SIG-M5 (cell line): Measurements from ENCODE around the gene FAM168A.
A peak's percentile ranks its signal among the peaks of the same experiment; 100 is the strongest.

Source experiments
- DNase-seq: peaks from one replicate; lab custom pipeline; 2025; lab: John Stamatoyannopoulos, UW

The FAM168A gene

GRCh38 chr11:73426219-73426850 is 171.6 kb downstream of the FAM168A start:
- no peak for DNase-seq

DNA sequence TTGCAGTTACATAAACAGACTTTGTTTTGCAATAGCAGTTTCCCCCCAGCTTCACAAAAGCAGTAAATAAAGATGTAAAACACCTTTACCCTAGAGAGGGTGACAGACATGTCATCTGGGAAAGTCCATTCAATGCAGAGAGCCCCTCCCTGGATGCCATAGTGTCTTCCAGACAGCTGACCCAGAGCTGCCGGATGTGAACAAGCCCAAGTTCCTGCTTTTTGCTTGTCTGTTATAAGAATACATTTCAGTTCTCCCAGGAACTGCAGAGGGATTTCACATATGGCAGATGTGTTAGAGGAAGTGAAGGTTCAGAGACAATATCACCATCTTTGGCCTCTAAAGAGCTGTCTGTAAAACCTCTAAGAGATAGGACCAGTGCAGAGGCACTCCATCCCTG is 172.8 kb downstream of the FAM168A start:
- DNase-seq: no peak

DNA sequence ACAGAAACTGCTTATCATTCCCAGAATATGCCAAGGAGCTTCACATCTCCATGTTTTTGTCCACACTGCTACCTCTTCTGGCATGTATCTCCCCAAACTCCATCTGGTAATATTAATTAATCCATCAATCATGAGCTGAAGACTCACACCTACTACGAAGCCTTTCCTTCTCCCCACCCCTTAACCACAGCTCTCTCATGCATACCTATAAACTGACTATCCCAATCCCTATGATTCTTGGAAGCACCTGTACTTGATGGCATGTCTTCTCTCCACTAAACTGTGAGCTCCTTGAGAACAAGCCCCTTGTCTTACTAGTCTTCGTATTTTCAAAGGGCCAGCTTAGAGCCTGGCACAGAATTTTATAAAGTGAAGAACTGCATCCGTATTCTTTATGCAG is 174.4 kb downstream of the FAM168A start:
- DNase-seq: no peak

- no peak for DNase-seq
Measured at GRCh38 chr11:73422886-73423285, 175.0 kb downstream of the FAM168A start.

DNA sequence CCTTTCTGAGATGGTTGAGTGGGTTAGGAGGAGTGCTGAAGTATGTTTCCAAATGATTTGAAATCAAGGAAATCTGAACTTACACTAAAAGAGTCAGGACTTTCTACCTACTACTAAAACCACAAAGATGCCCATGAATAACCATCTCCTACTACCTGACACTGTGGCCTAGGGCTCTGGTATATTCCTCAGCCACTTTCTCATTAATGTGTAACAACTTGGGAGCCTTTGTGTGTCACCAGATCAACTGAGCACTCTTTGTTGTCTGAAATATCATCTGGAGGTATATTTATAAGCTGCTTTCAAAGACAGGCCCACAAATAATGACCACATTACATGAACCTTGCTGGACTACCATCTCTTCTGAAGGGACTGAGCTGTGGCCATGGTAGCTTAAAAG is 177.8 kb downstream of the FAM168A start:
- no peak for DNase-seq

DNA sequence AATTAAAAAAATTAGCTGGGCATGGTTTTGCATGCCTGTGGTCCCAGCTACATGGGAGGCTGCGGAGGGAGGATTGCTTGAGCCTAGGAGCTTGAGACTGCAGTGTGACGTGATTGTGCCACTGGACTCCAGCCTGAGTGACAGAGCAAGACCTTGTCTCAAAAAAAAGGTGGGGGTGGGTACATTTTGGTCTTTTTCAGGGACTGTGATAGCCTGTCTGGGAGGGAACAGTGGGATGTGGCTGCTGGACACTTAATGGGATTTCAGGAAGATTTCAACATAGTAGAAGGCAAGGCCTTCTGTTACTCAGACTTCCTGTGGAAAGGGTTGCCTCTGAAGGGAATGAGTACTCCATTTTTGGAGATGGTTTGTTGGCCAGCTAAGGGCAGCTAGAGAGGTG is 181.1 kb downstream of the FAM168A start:
- no peak for DNase-seq

GRCh38 chr11:73415854-73416615 is 181.9 kb downstream of the FAM168A start:
- no peak for DNase-seq

GRCh38 chr11:73414977-73415651 is 182.8 kb downstream of the FAM168A start:
- no peak for DNase-seq

GRCh38 chr11:73413256-73413655 is 184.7 kb downstream of the FAM168A start:
- DNase-seq: peak; percentile 9

GRCh38 chr11:73412308-73412707 is 185.6 kb downstream of the FAM168A start:
- DNase-seq: no peak

GRCh38 chr11:73411031-73411430 is 186.9 kb downstream of the FAM168A start:
- no peak for DNase-seq

GRCh38 chr11:73410627-73411026 is 187.3 kb downstream of the FAM168A start:
- no peak for DNase-seq

DNA sequence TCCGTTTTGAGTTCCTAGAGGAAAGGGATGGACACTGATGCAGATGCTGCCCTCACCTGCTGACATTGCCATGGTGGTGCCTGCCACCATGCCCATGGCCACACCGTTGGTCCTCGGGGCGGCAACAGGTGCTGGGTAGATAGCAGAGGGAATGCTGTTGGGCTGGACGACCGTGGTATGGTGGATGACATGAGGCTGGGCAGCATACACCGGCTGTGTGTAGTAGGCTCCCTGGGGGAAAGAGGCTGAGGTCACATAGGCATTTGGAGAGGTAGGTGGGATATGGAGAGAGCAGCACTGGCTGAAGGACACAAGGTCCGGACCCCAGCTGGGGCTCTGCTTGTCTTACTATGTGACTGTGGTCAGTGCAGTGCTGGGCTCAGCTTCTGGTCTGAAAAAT is 188.5 kb downstream of the FAM168A start:
- no peak for DNase-seq

GRCh38 chr11:73406619-73407018 is 191.3 kb downstream of the FAM168A start:
- no peak for DNase-seq

- no peak for DNase-seq
Measured at GRCh38 chr11:73406131-73406530, 191.8 kb downstream of the FAM168A start.

DNA sequence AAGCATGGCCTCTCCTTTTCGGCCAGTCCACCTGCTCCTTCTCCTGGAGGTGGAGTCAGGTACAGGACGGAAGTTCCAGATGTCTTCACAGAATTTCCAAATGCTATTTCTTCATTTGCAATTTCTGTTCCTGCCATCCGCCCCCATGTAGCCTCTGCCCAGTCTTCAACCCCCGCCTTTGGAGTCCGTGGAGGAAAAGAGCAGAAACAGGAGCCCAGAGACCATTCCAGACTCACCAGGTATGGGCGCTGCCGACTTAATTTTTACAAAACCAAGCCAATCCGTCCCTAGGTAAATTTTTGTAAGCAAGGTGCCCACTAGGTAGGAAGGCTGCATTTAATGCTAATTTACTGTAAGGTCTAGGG is 192.8 kb downstream of the FAM168A start:
- no peak for DNase-seq

- no peak for DNase-seq
Measured at GRCh38 chr11:73404506-73405145, 193.3 kb downstream of the FAM168A start.

DNA sequence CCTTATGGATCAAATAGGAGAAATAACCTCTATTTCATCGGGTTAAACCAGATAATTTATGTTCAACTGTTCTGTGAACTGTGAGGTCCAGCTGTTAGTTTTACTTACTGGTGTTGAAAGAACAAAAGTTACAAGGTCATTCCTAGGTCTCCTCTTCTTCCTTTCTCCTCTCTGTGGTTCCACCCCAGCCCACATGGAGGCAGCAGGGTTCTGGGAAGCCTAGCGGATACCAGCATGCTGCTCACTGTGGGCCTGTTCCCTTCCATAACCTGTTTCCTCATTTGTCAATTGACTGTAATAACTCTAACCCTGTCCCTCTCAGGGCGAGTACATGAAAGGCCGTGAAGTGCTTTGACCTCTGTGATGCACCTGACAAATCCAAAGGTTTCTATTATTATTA is 193.9 kb downstream of the FAM168A start:
- no peak for DNase-seq

- DNase-seq: no peak
Measured at GRCh38 chr11:73403541-73403940, 194.4 kb downstream of the FAM168A start.

- no peak for DNase-seq
Measured at GRCh38 chr11:73402834-73403185, 195.1 kb downstream of the FAM168A start.

- DNase-seq: no peak
Measured at GRCh38 chr11:73401924-73402833, 195.7 kb downstream of the FAM168A start.
